H54 (cell line): ENCODE results near the gene MAN1B1.
"Not testable (repeated sequence)": the region's sequence is repeated elsewhere in the genome, so short reads cannot be mapped to it uniquely, and the experiment has no call there.

Source experiments
- DNase-seq: peaks from one replicate; pipeline ENCODE4 v3.0.0; 2011; ENCODE audit warnings: low spot score, mixed read lengths; ENCODE audit not compliant: insufficient read length
- FAIRE-seq: peaks from 3 replicates; lab custom pipeline; 2011; peaks lifted over from hg19 to GRCh38; lab: Jason Lieb, UNC
- POLR2A ChIP-seq: IDR thresholded peaks from 2 replicates; pipeline ENCODE4 v1.6.1; 2011; ENCODE audit warnings: low read depth, mild to moderate bottlenecking, low read length

MAN1B1 gene

GRCh38 chr9:137055385-137056364, 31.1 kb upstream of the MAN1B1 start:
- FAIRE-seq (no peak), DNase-seq (peak; percentile 83)
- TF ChIP-seq POLR2A = no peak

- FAIRE-seq = no peak
- TF ChIP-seq POLR2A = no peak
These were observed 29.9 kb upstream of the MAN1B1 start for GRCh38 chr9:137056739-137057415.

GRCh38 chr9:137057545-137057944, 29.2 kb upstream of the MAN1B1 start:
- no peak for FAIRE-seq
- TF ChIP-seq POLR2A = no peak
- no peak for DNase-seq

More at GRCh38 chr9:137056739-137057415, 29.9 kb upstream of the MAN1B1 start:
- DNase-seq = no peak

GRCh38 chr9:137058521-137059234, 28.1 kb upstream of the MAN1B1 start:
- DNase-seq (no peak), FAIRE-seq (no peak)
- TF ChIP-seq POLR2A = no peak

GRCh38 chr9:137062384-137062783, 24.4 kb upstream of the MAN1B1 start:
- no peak for FAIRE-seq
- no peak for DNase-seq
- no peak for TF ChIP-seq POLR2A

GRCh38 chr9:137062798-137063197, 24.0 kb upstream of the MAN1B1 start:
- not testable (repeated sequence) for FAIRE-seq

GRCh38 chr9:137063311-137064026, 23.3 kb upstream of the MAN1B1 start:
- no peak for TF ChIP-seq POLR2A
- FAIRE-seq (no peak), DNase-seq (no peak)

More at GRCh38 chr9:137062798-137063197, 24.0 kb upstream of the MAN1B1 start:
- DNase-seq = not testable (repeated sequence)

GRCh38 chr9:137064027-137064879, 22.5 kb upstream of the MAN1B1 start:
- FAIRE-seq = no peak
- DNase-seq = peak; percentile 94
- TF ChIP-seq POLR2A = no peak

- FAIRE-seq = no peak
These were observed 22.0 kb upstream of the MAN1B1 start for GRCh38 chr9:137064880-137065164.

GRCh38 chr9:137065336-137065967, 21.3 kb upstream of the MAN1B1 start:
- DNase-seq = no peak
- FAIRE-seq = no peak
- TF ChIP-seq POLR2A = no peak

More at GRCh38 chr9:137064880-137065164, 22.0 kb upstream of the MAN1B1 start:
- no peak for TF ChIP-seq POLR2A
- DNase-seq = no peak

- no peak for TF ChIP-seq POLR2A
- DNase-seq (no peak), FAIRE-seq (no peak)
These were observed 20.5 kb upstream of the MAN1B1 start for GRCh38 chr9:137066096-137066861.
